H9 (cell line): ENCODE data around the gene NAA10. TPM values are rescaled to one million over a fixed set of nuclear protein-coding genes. Genes with fewer than 3 reads are reported as not detected.

Experiments used
- DNase-seq: peaks from one replicate; pipeline ENCODE4 v3.0.0-alpha.2; 2017
- H2AFZ ChIP-seq: one replicate; pipeline ENCODE4 v1.6.1; 2013; ENCODE audit warnings: mild to moderate bottlenecking, low read length, control low read depth, moderate library complexity
- H2AK5ac ChIP-seq: 2 replicates; pipeline ENCODE4 v1.6.1; 2013; ENCODE audit warnings: low read length, control low read depth, mixed read lengths; ENCODE audit not compliant: insufficient read length
- H2BK120ac ChIP-seq: one replicate; pipeline ENCODE4 v1.6.1; 2013; ENCODE audit warnings: low read depth, mild to moderate bottlenecking, low read length, control low read depth, inconsistent platforms; ENCODE audit not compliant: poor library complexity, severe bottlenecking
- H2BK12ac ChIP-seq: 2 replicates; pipeline ENCODE4 v1.6.1; 2013; ENCODE audit warnings: low read length, control low read depth, mixed read lengths, low read depth; ENCODE audit not compliant: insufficient read length
- H2BK15ac ChIP-seq: 2 replicates; pipeline ENCODE4 v1.6.1; 2013; ENCODE audit warnings: low read depth, low read length, control low read depth
- H2BK20ac ChIP-seq: one replicate; pipeline ENCODE4 v1.6.1; 2013; ENCODE audit warnings: low read depth, mild to moderate bottlenecking, low read length, control low read depth, inconsistent platforms; ENCODE audit not compliant: poor library complexity, severe bottlenecking
- H2BK5ac ChIP-seq: 2 replicates; pipeline ENCODE4 v1.6.1; 2013; ENCODE audit warnings: low read length, control low read depth, mixed read lengths; ENCODE audit not compliant: insufficient read length
- H3K14ac ChIP-seq: 2 replicates; pipeline ENCODE4 v1.6.1; 2013; ENCODE audit warnings: low read length, control low read depth; ENCODE audit not compliant: insufficient read depth
- H3K18ac ChIP-seq: 2 replicates; pipeline ENCODE4 v1.6.1; 2013; ENCODE audit warnings: low read depth, mild to moderate bottlenecking, mixed read lengths, low read length, control low read depth; ENCODE audit not compliant: insufficient read length
- H3K23ac ChIP-seq: 2 replicates; pipeline ENCODE4 v1.6.1; 2013; ENCODE audit warnings: low read length, control low read depth, mixed read lengths, low read depth; ENCODE audit not compliant: insufficient read length
- H3K23me2 ChIP-seq: 2 replicates; pipeline ENCODE4 v1.6.1; 2013; ENCODE audit warnings: low read depth, mild to moderate bottlenecking, mixed read lengths, low read length, control low read depth; ENCODE audit not compliant: insufficient read length, poor library complexity, severe bottlenecking
- H3K27ac ChIP-seq: 2 replicates; pipeline ENCODE4 v1.5.1; 2013; ENCODE audit warnings: low read length, control low read depth, mixed read lengths, low read depth; ENCODE audit not compliant: insufficient read length
- H3K27me3 ChIP-seq: 2 replicates; pipeline ENCODE4 v1.6.1; 2013; ENCODE audit warnings: low read length, control low read depth, inconsistent platforms; ENCODE audit not compliant: insufficient read depth
- H3K4ac ChIP-seq: 2 replicates; pipeline ENCODE4 v1.6.1; 2013; ENCODE audit warnings: low read depth, mild to moderate bottlenecking, control low read depth, inconsistent platforms, low read length, moderate library complexity
- H3K4me1 ChIP-seq: 2 replicates; pipeline ENCODE4 v1.6.1; 2013; ENCODE audit warnings: low read length, control low read depth, inconsistent platforms; ENCODE audit not compliant: insufficient read depth
- H3K4me2 ChIP-seq: 2 replicates; pipeline ENCODE4 v1.6.1; 2013; ENCODE audit warnings: low read length, control low read depth, mixed read lengths; ENCODE audit not compliant: insufficient read length, insufficient read depth
- H3K56ac ChIP-seq: 2 replicates; pipeline ENCODE4 v1.6.1; 2013; ENCODE audit warnings: low read depth, mild to moderate bottlenecking, mixed read lengths, low read length, control low read depth; ENCODE audit not compliant: insufficient read length
- H3K79me1 ChIP-seq: 2 replicates; pipeline ENCODE4 v1.6.1; 2013; ENCODE audit warnings: low read depth, mild to moderate bottlenecking, moderate library complexity, low read length, control low read depth, inconsistent platforms; ENCODE audit not compliant: insufficient read depth, poor library complexity, severe bottlenecking
- H3K79me2 ChIP-seq: 2 replicates; pipeline ENCODE4 v1.6.1; 2013; ENCODE audit warnings: low read length, control low read depth, inconsistent platforms; ENCODE audit not compliant: insufficient read depth
- H3K9ac ChIP-seq: 2 replicates; pipeline ENCODE4 v1.6.1; 2013; ENCODE audit warnings: low read length, control low read depth, mixed read lengths; ENCODE audit not compliant: insufficient read length; ENCODE audit errors: extremely low read depth
- H3K9me3 ChIP-seq: one replicate; pipeline ENCODE4 v1.6.1; 2013; ENCODE audit warnings: low read depth, low read length, inconsistent platforms; ENCODE audit not compliant: control insufficient read depth
- H3T11ph ChIP-seq: one replicate; pipeline ENCODE4 v1.6.1; 2013; ENCODE audit warnings: mild to moderate bottlenecking, low read length, control low read depth, inconsistent platforms
- H4K20me1 ChIP-seq: one replicate; pipeline ENCODE4 v1.6.1; 2013; ENCODE audit not compliant: control insufficient read depth, insufficient read length, insufficient read depth
- H4K5ac ChIP-seq: 2 replicates; pipeline ENCODE4 v1.6.1; 2013; ENCODE audit warnings: low read depth, mild to moderate bottlenecking, mixed read lengths, low read length, control low read depth; ENCODE audit not compliant: insufficient read length
- H4K8ac ChIP-seq: replicated peaks from 2 replicates; pipeline ENCODE4 v1.6.1; 2013; ENCODE audit warnings: low read length, control low read depth, mixed read lengths, low read depth; ENCODE audit not compliant: insufficient read length
- H4K91ac ChIP-seq: 2 replicates; pipeline ENCODE4 v1.6.1; 2013; ENCODE audit warnings: low read depth, mild to moderate bottlenecking, moderate library complexity, mixed read lengths, low read length, control low read depth; ENCODE audit not compliant: insufficient read length
- H3K27ac Mint-ChIP-seq, 3 experiments: 2 replicates in 2 of 3; 3 replicates in 1 of 3; pipeline ENCODE4 v1.8.0; 2020 to 2021; ENCODE audit warnings: mixed read lengths in 3 of 3, mild to moderate bottlenecking in 1 of 3, moderate library complexity in 1 of 3
- H3K27me3 Mint-ChIP-seq: 2 replicates; pipeline ENCODE4 v1.8.0; 2021; ENCODE audit warnings: low read depth, mild to moderate bottlenecking, moderate library complexity, mixed read lengths
- H3K36me3 Mint-ChIP-seq, 3 experiments: 2 replicates in 2 of 3; 3 replicates in 1 of 3; pipeline ENCODE4 v1.8.0; 2020 to 2021; ENCODE audit warnings: low read depth in 3 of 3, mixed read lengths in 3 of 3; ENCODE audit not compliant: insufficient read depth in 1 of 3
- H3K4me1 Mint-ChIP-seq, 2 experiments: 2 replicates each; pipeline ENCODE4 v1.8.0; 2020; ENCODE audit warnings: mixed read lengths in 2 of 2
- H3K4me3 Mint-ChIP-seq, 2 experiments: 2 replicates in 1 of 2; 3 replicates in 1 of 2; pipeline ENCODE4 v1.8.0; 2020 to 2021; ENCODE audit warnings: mild to moderate bottlenecking in 2 of 2, mixed read lengths in 2 of 2, moderate library complexity in 1 of 2
- H3K9me3 Mint-ChIP-seq, 2 experiments: 2 replicates in 1 of 2; 3 replicates in 1 of 2; pipeline ENCODE4 v1.8.0; 2020; ENCODE audit warnings: mild to moderate bottlenecking in 2 of 2, mixed read lengths in 2 of 2, moderate library complexity in 1 of 2
- CTCF ChIP-seq: fragments of 200-600 bp; sonication (generic); conservative IDR thresholded peaks from 3 replicates; pipeline ENCODE4 v1.8.0; 2021; ENCODE audit warnings: antibody characterized with exemption, mild to moderate bottlenecking
- WGBS: extraction: QIAGEN DNeasy Blood & Tissue Kit; methylation state at CpG from one replicate; pipeline ENCODE4 v1.1.7; 2013; ENCODE audit warnings: missing lambda C conversion rate, low lambda C conversion rate, mixed read lengths; ENCODE audit not compliant: insufficient read length; ENCODE audit errors: extremely low coverage; 5-methylcytosine and 5-hydroxymethylcytosine counted together
- total RNA-seq: library from RNA; stranded (reverse); gene quantifications from 2 replicates; pipeline ENCODE4 v1.2.1, GENCODE V29; 2021

NAA10 gene
- total RNA-seq, 1 experiment from 2014 or later = 101 TPM

- Mint-ChIP-seq H3K9me3 (no peaks in the 10 kb centered on the region), H3K27me3 (peaks cover 1% of the 10 kb centered on the region; the same call in 1 of the 2 replicates), H3K36me3 (peaks cover 69 to 92% (median 91%) of the 10 kb centered on the region in 3 experiments), H3K4me3 (no peak overlapping the region), H3K4me1 (no peaks in the 10 kb centered on the region), H3K27ac (peak overlapping the region in 1 of 3 experiments; percentile 21; a peak in 1 of 7 replicates)
- Histone ChIP-seq H4K8ac (no peak overlapping the region), H2BK12ac (no peak overlapping the region), H2BK15ac (no peak overlapping the region), H3K79me2 (peaks cover 11% of the 10 kb centered on the region; the same call in 1 of the 2 replicates), H3K4me1 (no peaks in the 10 kb centered on the region), H3K9ac (no peak overlapping the region), H3K56ac (no peak overlapping the region), H2AK5ac (no peak overlapping the region), H2BK5ac (no peak overlapping the region), H3K18ac (no peak overlapping the region), H4K5ac (no peak overlapping the region), H3K23ac (no peak overlapping the region), H3T11ph (no peak overlapping the region), H3K23me2 (no peaks in the 10 kb centered on the region), H3K79me1 (peaks cover 5% of the 10 kb centered on the region), H3K9me3 (peaks cover under 1% of the 10 kb centered on the region), H3K27me3 (no peaks in the 10 kb centered on the region), H4K91ac (no peak overlapping the region), H2BK20ac (no peak overlapping the region), H2BK120ac (no peak overlapping the region), H3K4ac (no peak overlapping the region), H2AFZ (no peak overlapping the region), H3K4me2 (no peak overlapping the region), H3K27ac (no peak overlapping the region), H3K14ac (no peak overlapping the region), H4K20me1 (no peaks in the 10 kb centered on the region)
- no CpG with 5 or more reads among the region's 22 CpGs for WGBS
- DNase-seq = no peak
- no peak for TF ChIP-seq CTCF
Observed at GRCh38 chrX:153960786-153961185, 25.9 kb upstream of the NAA10 start.
